Measurements from ENCODE around the gene NECAB2.
"Not testable (repeated sequence)": the region's sequence is repeated elsewhere in the genome, so short reads cannot be mapped to it uniquely, and the experiment has no call there.

The NECAB2 gene

GRCh38 chr16:83936581-83937165 is 31.4 kb upstream of the NECAB2 start:
- DNase-seq: no peak

GRCh38 chr16:83937267-83937666 is 30.8 kb upstream of the NECAB2 start:
- no peak for DNase-seq

GRCh38 chr16:83937922-83938885 is 29.8 kb upstream of the NECAB2 start:
- no peak for DNase-seq

GRCh38 chr16:83939266-83939855 is 28.7 kb upstream of the NECAB2 start:
- DNase-seq: no peak

GRCh38 chr16:83940119-83940518 is 27.9 kb upstream of the NECAB2 start:
- DNase-seq: no peak

- DNase-seq: peak; percentile 30
These were observed 27.2 kb upstream of the NECAB2 start for GRCh38 chr16:83940630-83941378.

- not testable (repeated sequence) for DNase-seq
These were observed 26.5 kb upstream of the NECAB2 start for GRCh38 chr16:83941546-83941945.

- DNase-seq: no peak
These were observed 26.0 kb upstream of the NECAB2 start for GRCh38 chr16:83942074-83942473.

GRCh38 chr16:83942815-83943515 is 25.1 kb upstream of the NECAB2 start:
- no peak for DNase-seq

- DNase-seq: no peak
These were observed 24.5 kb upstream of the NECAB2 start for GRCh38 chr16:83943516-83944050.

GRCh38 chr16:83945587-83945986 is 22.5 kb upstream of the NECAB2 start:
- no peak for DNase-seq

- DNase-seq: no peak
These were observed 21.8 kb upstream of the NECAB2 start for GRCh38 chr16:83946154-83946780.

GRCh38 chr16:83946781-83947566 is 21.1 kb upstream of the NECAB2 start:
- DNase-seq: no peak

GRCh38 chr16:83947642-83948234 is 20.3 kb upstream of the NECAB2 start:
- DNase-seq: no peak

GRCh38 chr16:83948914-83949723 is 18.9 kb upstream of the NECAB2 start:
- no peak for DNase-seq

- DNase-seq: no peak
These were observed 18.4 kb upstream of the NECAB2 start for GRCh38 chr16:83949724-83950001.

- not testable (repeated sequence) for DNase-seq
These were observed 17.1 kb upstream of the NECAB2 start for GRCh38 chr16:83950862-83951399.

GRCh38 chr16:83951544-83951943 is 16.5 kb upstream of the NECAB2 start:
- DNase-seq: no peak

- DNase-seq: no peak
These were observed 15.5 kb upstream of the NECAB2 start for GRCh38 chr16:83952587-83952939.
